ENCODE measurements around the gene THEM4. TPM values are rescaled to one million over a fixed set of nuclear protein-coding genes. Genes with fewer than 3 reads are reported as not detected.

Gene THEM4
- total and polyA plus RNA-seq, 2 of the 8 experiments (the other 6 are each of a cell fraction or from before 2014, with no cell fraction given): 9.9 to 11.2 TPM

DNA sequence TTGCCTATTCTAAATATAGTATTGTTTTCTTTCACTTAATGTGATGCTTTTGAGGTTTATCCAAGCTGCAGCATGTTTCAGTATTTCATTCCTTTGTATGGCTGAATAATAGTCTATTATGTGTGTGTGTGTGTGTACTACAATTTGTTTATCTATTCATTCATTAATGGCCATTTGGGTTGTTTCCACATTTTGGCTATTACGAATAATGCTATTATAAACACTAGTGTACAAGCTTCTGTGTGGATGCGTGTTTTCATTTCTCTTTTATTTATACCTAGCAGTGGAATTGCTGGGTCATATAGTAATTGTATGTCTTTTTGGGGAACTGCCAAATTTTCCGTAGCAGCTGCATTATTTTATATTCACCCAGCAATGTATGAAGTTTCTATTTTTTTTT lies 40.8 kb downstream of the THEM4 start:
- Histone ChIP-seq H3K56ac (replicated peaks; ENCODE audit: insufficient read length, low read depth, low read length) (no peak overlapping the region), H4K91ac (replicated peaks; ENCODE audit: insufficient read length, low read length) (no peak overlapping the region), H3K23ac (ENCODE audit: insufficient read length) (no peak overlapping the region), H3K4me3 (ENCODE audit: extremely low read depth in 1 of 4, insufficient read depth in 2 of 4, low read depth in 3 of 4, low read length in 4 of 4) (no peak overlapping the region), H3K27ac (ENCODE audit: low read depth, low read length) (no peak overlapping the region), H2AFZ (ENCODE audit: low read length) (no peak overlapping the region), H3K23me2 (ENCODE audit: low read depth, low read length) (no peaks in the 10 kb centered on the region), H2BK5ac (ENCODE audit: low read depth, low read length) (no peak overlapping the region), H2AK5ac (ENCODE audit: low read depth, low read length) (no peak overlapping the region), H3K9me3 (ENCODE audit: insufficient read depth in 2 of 2, low read depth in 1 of 2, low read length in 1 of 2) (no peaks in the 10 kb centered on the region), H4K20me1 (replicated peaks in 1 of 2; ENCODE audit: control insufficient read depth in 1 of 2, insufficient read depth in 2 of 2, low read length in 2 of 2) (no peaks in the 10 kb centered on the region), H3K79me1 (ENCODE audit: low read depth, low read length) (no peaks in the 10 kb centered on the region), H3K14ac (ENCODE audit: insufficient read length) (no peak overlapping the region), H2BK12ac (ENCODE audit: low read depth, low read length) (no peak overlapping the region), H3K27me3 (replicated peaks in 1 of 4; ENCODE audit: control insufficient read depth in 3 of 4, extremely low read depth in 1 of 4, insufficient read depth in 3 of 4, low read length in 3 of 4) (peaks cover 0 to 14% (median under 1%) of the 10 kb centered on the region in 4 experiments; a peak in 4 of 7 replicates), H3K9ac (replicated peaks in 1 of 4; ENCODE audit: extremely low read depth in 1 of 4, low read depth in 3 of 4, low read length in 3 of 4) (no peak overlapping the region), H3K36me3 (ENCODE audit: control insufficient read depth in 2 of 4, insufficient read depth in 4 of 4, low read length in 3 of 4) (no peaks in the 10 kb centered on the region), H2BK120ac (replicated peaks; ENCODE audit: low read depth, low read length) (no peak overlapping the region), H3K4me2 (ENCODE audit: insufficient read depth in 1 of 2, low read depth in 2 of 2, low read length in 2 of 2) (no peak overlapping the region), H3K4me1 (replicated peaks in 1 of 4; ENCODE audit: control insufficient read depth in 3 of 4, insufficient read depth in 4 of 4, low read length in 3 of 4) (peaks cover 0 to 8% (median 1%) of the 10 kb centered on the region in 4 experiments; a peak in 3 of 7 replicates), H2BK20ac (ENCODE audit: low read length) (no peak overlapping the region), H4K5ac (ENCODE audit: insufficient read length, low read depth, low read length) (no peak overlapping the region), H4K8ac (ENCODE audit: extremely low read depth, insufficient read depth, low read length) (no peak overlapping the region), H3K4ac (replicated peaks; ENCODE audit: insufficient read length, low read depth, low read length) (no peak overlapping the region), H3K79me2 (ENCODE audit: control insufficient read depth in 1 of 2, insufficient read depth in 2 of 2, low read length in 2 of 2) (no peaks in the 10 kb centered on the region), H2BK15ac (ENCODE audit: low read length) (no peak overlapping the region), H3K18ac (ENCODE audit: extremely low read depth, low read length) (no peak overlapping the region)
- POLR2A ChIA-PET (ENCODE audit: partially characterized antibody): no interaction called here
- TF ChIP-seq SIX5 (IDR thresholded peaks at IDR 0.05; ENCODE audit: low read depth, low read length) (no peak), CTBP2 (IDR thresholded peaks at IDR 0.05; ENCODE audit: borderline replicate concordance, insufficient read depth, insufficient read length, low read length) (no peak), JUN (IDR thresholded peaks at IDR 0.05; ENCODE audit: low read depth, low read length) (no peak), SRF (IDR thresholded peaks at IDR 0.05; ENCODE audit: low read depth, low read length) (no peak), NANOG (IDR thresholded peaks at IDR 0.05; ENCODE audit: insufficient read depth, low read depth, low read length, poor library complexity, severe bottlenecking) (no peak), CEBPB (IDR thresholded peaks at IDR 0.05; ENCODE audit: low read depth, low read length) (no peak), ZNF274 (IDR thresholded peaks at IDR 0.05; ENCODE audit: borderline replicate concordance, extremely low read depth, low read length) (no peak), FOSL1 (IDR thresholded peaks at IDR 0.05; ENCODE audit: insufficient read depth, low read depth, low read length) (no peak), SP1 (IDR thresholded peaks at IDR 0.05; ENCODE audit: low read depth, low read length) (no peak), RXRA (IDR thresholded peaks at IDR 0.05; ENCODE audit: insufficient read depth, low read depth, low read length) (no peak), BRCA1 (IDR thresholded peaks at IDR 0.05; ENCODE audit: low read depth, low read length) (no peak), NRF1 (IDR thresholded peaks at IDR 0.05; ENCODE audit: low read depth, low read length) (no peak), POLR2AphosphoS5 (IDR thresholded peaks at IDR 0.05; ENCODE audit: low read depth, low read length) (no peak), HDAC6 (IDR thresholded peaks at IDR 0.05; ENCODE audit: low read depth, low read length) (no peak)
- WGBS, 2 experiments (ENCODE audit: extremely low coverage in 1 of 2, insufficient coverage in 1 of 2, insufficient read length in 1 of 2, insufficient replicate concordance in 2 of 2, low coverage in 1 of 2, low lambda C conversion rate in 2 of 2, missing lambda C conversion rate in 1 of 2): 73% methylated on average over 3 of the region's 3 CpGs; no CpG with 5 or more reads in 1 of the 2 experiments
- CTCF ChIA-PET (ENCODE audit: partially characterized antibody): no interaction called here
- FAIRE-seq (no peak), DNase-seq (ENCODE audit: low read depth in 1 of 2, low spot score in 2 of 2) (no peak)
